GM11168 (cell line): ENCODE results near the gene HAO2.
"Not testable (repeated sequence)": the region's sequence is repeated elsewhere in the genome, so short reads cannot be mapped to it uniquely, and the experiment has no call there.

ENCODE experiments used
- in situ Hi-C: fragments of 300-500 bp; cut with MboI; formaldehyde crosslinking; loops from one replicate; pipeline ENCODE4 v1.12.0; 2022; ENCODE audit warnings: low sequenced_read_pairs; ENCODE audit not compliant: unreplicated experiment

HAO2 gene

GRCh38 chr1:119341372-119341947 lies 27.1 kb upstream of the HAO2 start:
- in situ Hi-C loops = no loop called here

- in situ Hi-C loops = no loop called here
Observed at GRCh38 chr1:119345398-119345797, 23.2 kb upstream of the HAO2 start.

GRCh38 chr1:119347858-119348257 lies 20.7 kb upstream of the HAO2 start:
- in situ Hi-C loops = no loop called here

GRCh38 chr1:119348941-119349340 lies 19.6 kb upstream of the HAO2 start:
- in situ Hi-C loops = no loop called here

- in situ Hi-C loops = not testable (repeated sequence)
Observed at GRCh38 chr1:119350866-119351265, 17.7 kb upstream of the HAO2 start.

GRCh38 chr1:119351997-119352396 lies 16.6 kb upstream of the HAO2 start:
- in situ Hi-C loops = no loop called here

GRCh38 chr1:119353836-119354235 lies 14.7 kb upstream of the HAO2 start:
- in situ Hi-C loops = no loop called here

- in situ Hi-C loops = no loop called here
Observed at GRCh38 chr1:119358636-119359035, 9.9 kb upstream of the HAO2 start.

GRCh38 chr1:119359730-119360129 lies 8.9 kb upstream of the HAO2 start:
- in situ Hi-C loops = loop anchor here (10.0 kb wide), 1 partner anchor 75 kb away; no protein-coding TSS in a partner anchor

GRCh38 chr1:119361205-119361604 lies 7.4 kb upstream of the HAO2 start:
- in situ Hi-C loops = loop anchor here (10.0 kb wide), 1 partner anchor 76 kb away; no protein-coding TSS in a partner anchor

GRCh38 chr1:119361620-119362344 lies 6.8 kb upstream of the HAO2 start:
- in situ Hi-C loops = loop anchor here (10.0 kb wide), 1 partner anchor 77 kb away; no protein-coding TSS in a partner anchor

GRCh38 chr1:119363162-119363561 lies 5.4 kb upstream of the HAO2 start:
- in situ Hi-C loops = loop anchor here (10.0 kb wide), 1 partner anchor 78 kb away; no protein-coding TSS in a partner anchor

GRCh38 chr1:119364640-119365039 lies 3.9 kb upstream of the HAO2 start:
- in situ Hi-C loops = loop anchor here (10.0 kb wide), 1 partner anchor 80 kb away; no protein-coding TSS in a partner anchor

- in situ Hi-C loops = loop anchor here (10.0 kb wide), 1 partner anchor 82 kb away; no protein-coding TSS in a partner anchor
Observed at GRCh38 chr1:119366424-119366823, 2.2 kb upstream of the HAO2 start.

GRCh38 chr1:119367432-119368124 lies 1.0 kb upstream of the HAO2 start:
- in situ Hi-C loops = loop anchor here (10.0 kb wide), 1 partner anchor 83 kb away; no protein-coding TSS in a partner anchor

- in situ Hi-C loops = no loop called here
Observed at GRCh38 chr1:119370748-119371147, 2.2 kb downstream of the HAO2 start.

GRCh38 chr1:119371815-119372214 lies 3.2 kb downstream of the HAO2 start:
- in situ Hi-C loops = no loop called here

- in situ Hi-C loops = no loop called here
Observed at GRCh38 chr1:119372503-119373086, 4.0 kb downstream of the HAO2 start.

- in situ Hi-C loops = no loop called here
Observed at GRCh38 chr1:119373465-119373864, 4.9 kb downstream of the HAO2 start.

GRCh38 chr1:119374208-119374874 lies 5.8 kb downstream of the HAO2 start:
- in situ Hi-C loops = no loop called here
